NCI-H2171 (cell line): ENCODE results near the gene QSER1.

Experiments used
- DNase-seq: peaks from one replicate; lab custom pipeline; 2025; lab: John Stamatoyannopoulos, UW

QSER1 gene

GRCh38 chr11:32890843-32891656, 1.6 kb upstream of the QSER1 start:
- no peak for DNase-seq

GRCh38 chr11:32891657-32892354, 805 bp upstream of the QSER1 start:
- DNase-seq, result peak; percentile 63

GRCh38 chr11:32893093-32893342, 407 bp downstream of the QSER1 start:
- DNase-seq, result no peak

GRCh38 chr11:32893343-32894148, 935 bp downstream of the QSER1 start:
- DNase-seq, result peak; percentile 78

GRCh38 chr11:32894149-32894827, 1.7 kb downstream of the QSER1 start:
- peak; percentile 89 for DNase-seq

GRCh38 chr11:32894921-32895320, 2.3 kb downstream of the QSER1 start:
- no peak for DNase-seq

GRCh38 chr11:32895471-32895870, 2.9 kb downstream of the QSER1 start:
- peak; percentile 62 for DNase-seq

GRCh38 chr11:32897103-32897502, 4.5 kb downstream of the QSER1 start:
- no peak for DNase-seq

GRCh38 chr11:32899438-32899837, 6.8 kb downstream of the QSER1 start:
- no peak for DNase-seq

- DNase-seq, result no peak
Measured at GRCh38 chr11:32902089-32902665, 9.6 kb downstream of the QSER1 start.

- DNase-seq, result no peak
Measured at GRCh38 chr11:32905028-32905667, 12.5 kb downstream of the QSER1 start.

GRCh38 chr11:32908619-32909018, 16.0 kb downstream of the QSER1 start:
- DNase-seq, result no peak

GRCh38 chr11:32911413-32911812, 18.8 kb downstream of the QSER1 start:
- no peak for DNase-seq

- DNase-seq, result no peak
Measured at GRCh38 chr11:32913445-32913844, 20.8 kb downstream of the QSER1 start.

- DNase-seq, result no peak
Measured at GRCh38 chr11:32916361-32916760, 23.8 kb downstream of the QSER1 start.

- no peak for DNase-seq
Measured at GRCh38 chr11:32916994-32917393, 24.4 kb downstream of the QSER1 start.

- DNase-seq, result no peak
Measured at GRCh38 chr11:32918427-32918826, 25.8 kb downstream of the QSER1 start.

GRCh38 chr11:32919338-32919737, 26.7 kb downstream of the QSER1 start:
- DNase-seq, result no peak

GRCh38 chr11:32920570-32920969, 28.0 kb downstream of the QSER1 start:
- no peak for DNase-seq

- DNase-seq, result no peak
Measured at GRCh38 chr11:32921204-32921603, 28.6 kb downstream of the QSER1 start.

- DNase-seq, result no peak
Measured at GRCh38 chr11:32931606-32932005, 39.0 kb downstream of the QSER1 start.
